GM12878 (cell line): ENCODE measurements around the gene GFI1. TPM values are rescaled to one million over a fixed set of nuclear protein-coding genes. Genes with fewer than 3 reads are reported as not detected.

Experiments used
- ATAC-seq: fragments of 200-7000 bp; cut with Tn5 transposase; 3 replicates; pipeline ENCODE4 v1.9.1; 2020; ENCODE audit warnings: mild to moderate bottlenecking, moderate library complexity
- BruUV-seq: library from RNA; stranded (reverse); fragments of 400-500 nt; replicated peaks from 2 replicates; lab custom pipeline; 2021; lab: Mats Ljungman, UMichigan
- CTCF ChIA-PET: fragments of 300-600 bp; sonication (Branson Sonifier 250); formaldehyde crosslinking; extraction: SDS; loops from one replicate; lab custom pipeline; 2021; ENCODE audit warnings: inconsistent platforms; lab: Yijun Ruan, JAX
- POLR2A ChIA-PET: fragments of 350-600 bp; formaldehyde crosslinking; extraction: SDS; loops from one replicate; lab custom pipeline; 2021; ENCODE audit warnings: inconsistent platforms; lab: Charles Lee
- RAD21 ChIA-PET: fragments of 300-600 bp; sonication (Branson Sonifier 250); formaldehyde crosslinking; loops from one replicate; lab custom pipeline; 2023; ENCODE audit warnings: antibody characterized with exemption; ENCODE audit not compliant: unreplicated experiment; lab: Charles Lee
- SMC1A ChIA-PET: fragments of 300-600 bp; sonication (Branson Sonifier 250); formaldehyde crosslinking; loops from one replicate; lab custom pipeline; 2023; ENCODE audit not compliant: unreplicated experiment, uncharacterized antibody; lab: Charles Lee
- DNase-seq: peaks from one replicate; pipeline ENCODE4 v3.0.0-alpha.2; 2011; ENCODE audit warnings: low read depth, low spot score
- FAIRE-seq: peaks from 3 replicates; lab custom pipeline; 2011; peaks lifted over from hg19 to GRCh38; lab: Jason Lieb, UNC
- H2AFZ ChIP-seq: 2 replicates; pipeline ENCODE4 v1.6.0; 2011; ENCODE audit warnings: low read depth, low read length, control low read depth; ENCODE audit not compliant: control insufficient read depth
- H3K27ac ChIP-seq: 2 replicates; pipeline ENCODE4 v1.5.1; 2011; ENCODE audit warnings: control low read depth; ENCODE audit not compliant: control insufficient read depth, insufficient read depth
- H3K27me3 ChIP-seq, 2 experiments: replicated peaks in 1 of 2; 2 replicates each; pipeline versions ENCODE4 v1.6.0 to v1.6.1; 2011; ENCODE audit warnings: low read length in 1 of 2; ENCODE audit not compliant: control insufficient read depth in 2 of 2, insufficient read depth in 2 of 2
- H3K36me3 ChIP-seq, 2 experiments: 2 replicates each; pipeline ENCODE4 v1.5.1; 2011; ENCODE audit warnings: low read length in 1 of 2; ENCODE audit not compliant: control insufficient read depth in 2 of 2, insufficient read depth in 2 of 2
- H3K4me1 ChIP-seq: 2 replicates; pipeline ENCODE4 v1.6.1; 2011; ENCODE audit warnings: mild to moderate bottlenecking, low read length, moderate library complexity, mixed read lengths; ENCODE audit not compliant: control insufficient read depth, insufficient read depth
- H3K4me2 ChIP-seq: 2 replicates; pipeline ENCODE4 v1.6.0; 2011; ENCODE audit warnings: control low read depth; ENCODE audit not compliant: control insufficient read depth, insufficient read depth
- H3K4me3 ChIP-seq: fragments of 200-600 bp; sonication (generic); 2 replicates; pipeline ENCODE4 v1.5.1; 2016
- H3K79me2 ChIP-seq: 2 replicates; pipeline ENCODE4 v1.6.0; 2011; ENCODE audit warnings: low read length; ENCODE audit not compliant: control insufficient read depth, insufficient read depth
- H3K9ac ChIP-seq: 2 replicates; pipeline ENCODE4 v1.8.0; 2011; ENCODE audit warnings: low read length, control low read depth, mixed read lengths; ENCODE audit not compliant: control insufficient read depth, insufficient read depth
- H3K9me3 ChIP-seq: replicated peaks from 3 replicates; pipeline ENCODE4 v1.5.1; 2011; ENCODE audit warnings: mild to moderate bottlenecking, low read length; ENCODE audit not compliant: control insufficient read depth, insufficient read depth
- H4K20me1 ChIP-seq: 2 replicates; pipeline ENCODE4 v1.6.0; 2011; ENCODE audit not compliant: control insufficient read depth, insufficient read depth
- ATF2 ChIP-seq: IDR thresholded peaks from 2 replicates; pipeline ENCODE4 v1.6.1; 2012; ENCODE audit warnings: low read length, inconsistent platforms
- FOXK2 ChIP-seq: fragments of 450-650 bp; IDR thresholded peaks from 2 replicates; pipeline ENCODE4 v1.6.1; 2017; ENCODE audit warnings: mild to moderate bottlenecking, moderate library complexity
- MYB ChIP-seq: fragments of 150-350 bp; IDR thresholded peaks from 2 replicates; pipeline ENCODE4 v1.6.1; 2014; ENCODE audit warnings: mild to moderate bottlenecking, low read depth, low read length, borderline replicate concordance
- SPI1 ChIP-seq: IDR thresholded peaks from 2 replicates; pipeline ENCODE4 v1.6.1; 2011; ENCODE audit warnings: low read depth, mild to moderate bottlenecking, low read length, moderate library complexity, borderline replicate concordance; ENCODE audit not compliant: insufficient read depth
- ZNF217 ChIP-seq: fragments of 450-650 bp; IDR thresholded peaks from 2 replicates; pipeline ENCODE4 v1.6.1; 2017; ENCODE audit warnings: antibody characterized with exemption, mild to moderate bottlenecking
- ZZZ3 ChIP-seq: IDR thresholded peaks from 2 replicates; pipeline ENCODE4 v1.6.1; 2011; ENCODE audit warnings: low read depth; ENCODE audit not compliant: control insufficient read depth, insufficient read length
- WGBS: methylation state at CpG from one replicate; pipeline ENCODE4 v1.1.6; 2016; ENCODE audit warnings: low lambda C conversion rate; ENCODE audit not compliant: insufficient replicate concordance, insufficient coverage; ENCODE audit errors: missing lambda C conversion rate; 5-methylcytosine and 5-hydroxymethylcytosine counted together
- in situ Hi-C: fragments of 300-500 bp; cut with MboI; formaldehyde crosslinking; loops from 9 replicates; pipeline ENCODE4 v1.14.3; 2018; ENCODE audit warnings: mixed read lengths
- intact Hi-C: fragments of 100-400 bp; cut with micrococcal nuclease; formaldehyde crosslinking; loops from one replicate; pipeline ENCODE4 v1.14.2; 2022; ENCODE audit not compliant: unreplicated experiment
- polyA plus RNA-seq, 11 experiments: library from polyadenylated mRNA; depleted of rRNA in 4 of 11; unstranded in 6 of 11; stranded (reverse) in 5 of 11; fragments of >200 nt; fragmentation: Nextera tagmentation in 4 of 11; fragmentation: Illumina TruSeq in 1 of 11; extraction: Ambion mirVana in 4 of 11; extraction: Trizol in 1 of 11; gene quantifications; 1 replicate in 1 of 11; 2 replicates in 10 of 11; pipeline versions ENCODE4 v1.2.1 to v1.2.3, GENCODE V29; 2011 to 2016; ENCODE audit warnings: inconsistent platforms in 2 of 11, missing spikeins in 2 of 11, low read depth in 1 of 11
- total RNA-seq, 4 experiments: library from RNA; depleted of rRNA in 3 of 4; stranded (reverse); fragments of >200 nt in 3 of 4; fragmentation: Illumina TruSeq in 1 of 4; extraction: Trizol in 1 of 4; gene quantifications; 2 replicates each; pipeline versions ENCODE4 v1.2.1 to v1.2.3, GENCODE V29; 2013 to 2021

GFI1 gene
- total and polyA plus RNA-seq, 10 of the 15 experiments (the other 5 are each of a cell fraction or from before 2014, with no cell fraction given) = 1.8 to 18.3 (median 7.4) TPM

DNA sequence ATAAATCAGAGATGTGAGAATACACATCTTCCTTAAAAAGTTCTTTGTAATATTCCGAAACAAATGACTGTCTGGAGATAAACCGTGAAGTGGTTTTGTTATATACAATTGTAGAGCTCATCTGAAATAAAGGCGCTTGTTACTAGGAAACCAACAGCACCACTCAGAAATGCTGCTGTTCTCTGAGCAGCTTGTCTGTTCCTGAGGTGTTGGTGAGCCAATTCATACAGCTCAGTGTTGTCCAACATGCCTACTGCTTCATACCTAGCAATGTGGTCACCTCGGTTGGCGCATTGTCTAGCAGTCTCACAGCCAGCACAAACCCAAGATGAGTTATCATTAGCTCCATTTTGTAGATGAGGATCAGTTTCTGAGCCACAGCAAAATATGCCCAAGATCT, 44.4 kb downstream of the GFI1 start:
- CTCF ChIA-PET = interaction anchor here (0.8 to 2.1 kb wide), 2 partner anchors 18 to 132 kb away, joined by 3 to 5 read pairs; no protein-coding TSS in a partner anchor

More for the DNA sequence above, 44.4 kb downstream of the GFI1 start:
- H2AFZ ChIP-seq = no peak overlapping the region
- ChIA-PET POLR2A (no interaction called here), RAD21 (interaction anchor here (0.8 kb wide), 1 partner anchor 36 kb away, joined by 3 read pairs; no protein-coding TSS in a partner anchor), SMC1A (interaction anchor here (0.7 to 1.0 kb wide), 5 partner anchors 13 to 132 kb away, joined by 3 to 4 read pairs (median 3); no protein-coding TSS in a partner anchor)
- H3K9me3 ChIP-seq = no peaks in the 10 kb centered on the region
- no peak overlapping the region for H3K4me2 ChIP-seq
- no peak overlapping the region for H3K9ac ChIP-seq
- H3K27ac ChIP-seq = no peak overlapping the region
- DNase-seq (no peak), ATAC-seq (no peak), FAIRE-seq (no peak)
- intact Hi-C loops = no loop called here
- WGBS = 82% methylated on average over 5 of the region's 5 CpGs
- peaks cover 0 to 2% of the 10 kb centered on the region in 2 experiments; a peak in 2 of 4 replicates for H3K27me3 ChIP-seq
- H4K20me1 ChIP-seq = no peaks in the 10 kb centered on the region
- H3K4me3 ChIP-seq = no peak overlapping the region
- no peaks in the 10 kb centered on the region for H3K4me1 ChIP-seq
- TF ChIP-seq ATF2 (no peak), MYB (no peak), ZZZ3 (no peak), ZNF217 (no peak), SPI1 (no peak), FOXK2 (no peak)
- TF ChIP-seq, all 136 proteins: peak for 0
- Histone ChIP-seq H3K79me2 (no peaks in the 10 kb centered on the region), H3K36me3 (no peaks in the 10 kb centered on the region)
- in situ Hi-C loops = no loop called here
- no TSS peak for BruUV-seq
